Endothelial cell of umbilical vein (primary cell): Measurements from ENCODE around the gene BEST2. TPM values are rescaled to one million over a fixed set of nuclear protein-coding genes. Genes with fewer than 3 reads are reported as not detected.

ENCODE experiments used
- BruUV-seq: library from RNA; stranded (reverse); fragments of 400-500 nt; replicated peaks from 2 replicates; lab custom pipeline; 2021; lab: Mats Ljungman, UMichigan
- CTCF ChIA-PET: fragments of 300-600, 350-600 bp; sonication (Branson Sonifier 250); formaldehyde crosslinking; loops from one replicate; lab custom pipeline; 2021; ENCODE audit warnings: antibody characterized with exemption, inconsistent platforms; lab: Charles Lee
- POLR2A ChIA-PET: fragments of 300-600, 350-600 bp; sonication (Branson Sonifier 250); formaldehyde crosslinking; loops from one replicate; lab custom pipeline; 2021; ENCODE audit warnings: antibody characterized with exemption, inconsistent platforms; lab: Charles Lee
- DNase-seq: peaks from one replicate; pipeline ENCODE4 v3.0.0-alpha.2; 2011; ENCODE audit warnings: low read depth, low spot score
- FAIRE-seq: peaks from 2 replicates; lab custom pipeline; 2011; peaks lifted over from hg19 to GRCh38; lab: Jason Lieb, UNC
- H2AFZ ChIP-seq: 2 replicates; pipeline ENCODE4 v1.6.0; 2012; ENCODE audit warnings: low read depth, low read length, control low read depth, inconsistent platforms
- H3K27ac ChIP-seq: 2 replicates; pipeline ENCODE4 v1.5.1; 2011; ENCODE audit warnings: low read depth, mild to moderate bottlenecking, control low read depth, low read length, moderate library complexity; ENCODE audit not compliant: insufficient read depth
- H3K27me3 ChIP-seq, 2 experiments: 2 replicates each; pipeline versions ENCODE4 v1.6.0 to v1.6.1; 2011; ENCODE audit warnings: low read length in 2 of 2, mixed read lengths in 1 of 2; ENCODE audit not compliant: control insufficient read depth in 2 of 2, insufficient read depth in 2 of 2
- H3K36me3 ChIP-seq, 2 experiments: 2 replicates in 1 of 2; 3 replicates in 1 of 2; pipeline ENCODE4 v1.5.1; 2011; ENCODE audit warnings: low read length in 2 of 2, mild to moderate bottlenecking in 1 of 2, moderate library complexity in 1 of 2; ENCODE audit not compliant: control insufficient read depth in 2 of 2, insufficient read depth in 2 of 2; ENCODE audit errors: extremely low read depth in 1 of 2
- H3K4me1 ChIP-seq: 3 replicates; pipeline ENCODE4 v1.5.1; 2011; ENCODE audit warnings: mild to moderate bottlenecking, low read length; ENCODE audit not compliant: control insufficient read depth, insufficient read depth; ENCODE audit errors: extremely low read depth
- H3K4me2 ChIP-seq: 2 replicates; pipeline ENCODE4 v1.6.1; 2011; ENCODE audit warnings: low read length, control low read depth, mixed read lengths; ENCODE audit not compliant: insufficient read depth
- H3K4me3 ChIP-seq, 3 experiments: fragments of 200-600 bp in 1 of 3; sonication (generic), shearing (Covaris generic) in 1 of 3; replicated peaks in 1 of 3; 2 replicates each; pipeline ENCODE4 v1.5.1; 2011 to 2016; ENCODE audit warnings: control low read depth in 3 of 3, low read length in 3 of 3, mild to moderate bottlenecking in 2 of 3, inconsistent platforms in 1 of 3, low read depth in 1 of 3, moderate library complexity in 1 of 3; ENCODE audit not compliant: insufficient read depth in 1 of 3
- H3K79me2 ChIP-seq: 2 replicates; pipeline ENCODE4 v1.6.0; 2012; ENCODE audit warnings: low read length, inconsistent platforms; ENCODE audit not compliant: control insufficient read depth, insufficient read depth
- H3K9ac ChIP-seq: replicated peaks from 2 replicates; pipeline ENCODE3; 2011; ENCODE audit warnings: low read length, control low read depth; ENCODE audit not compliant: insufficient read depth; ENCODE audit errors: extremely low read depth
- H3K9me1 ChIP-seq: replicated peaks from 3 replicates; pipeline ENCODE4 v1.6.0; 2011; ENCODE audit warnings: mild to moderate bottlenecking, low read length; ENCODE audit not compliant: control insufficient read depth, insufficient read depth; ENCODE audit errors: extremely low read depth
- H3K9me3 ChIP-seq: replicated peaks from 2 replicates; pipeline ENCODE4 v1.5.1; 2012; ENCODE audit warnings: low read length, inconsistent platforms; ENCODE audit not compliant: control insufficient read depth, insufficient read depth
- H4K20me1 ChIP-seq: replicated peaks from 2 replicates; pipeline ENCODE3; 2011; ENCODE audit warnings: mild to moderate bottlenecking, low read length; ENCODE audit not compliant: control insufficient read depth, insufficient read depth; ENCODE audit errors: extremely low read depth
- CTCF ChIP-seq, 2 donors: IDR thresholded peaks; 1 replicate in 1 of 2; 2 replicates in 1 of 2; pipeline ENCODE4 v1.5.1; 2011; ENCODE audit warnings: low read length in 2 of 2, mild to moderate bottlenecking in 2 of 2, moderate library complexity in 2 of 2, control low read depth in 1 of 2, inconsistent platforms in 1 of 2, low read depth in 1 of 2; ENCODE audit not compliant: insufficient read depth in 1 of 2; ENCODE audit errors: extremely low read depth in 1 of 2
- FOS ChIP-seq: IDR thresholded peaks from 2 replicates; pipeline ENCODE4 v1.6.1; 2011; ENCODE audit warnings: mild to moderate bottlenecking, low read length, moderate library complexity, borderline replicate concordance; ENCODE audit not compliant: insufficient read depth
- GATA2 ChIP-seq: IDR thresholded peaks from 2 replicates; pipeline ENCODE4 v1.7.0; 2011; ENCODE audit warnings: low read depth, mild to moderate bottlenecking, moderate library complexity, mixed read lengths, low read length; ENCODE audit not compliant: insufficient read length, insufficient read depth
- JUN ChIP-seq: IDR thresholded peaks from 2 replicates; pipeline ENCODE4 v1.6.1; 2011; ENCODE audit warnings: borderline replicate concordance, low read depth; ENCODE audit not compliant: insufficient read length, insufficient read depth
- MYC ChIP-seq: IDR thresholded peaks from one replicate; pipeline ENCODE4 v1.6.1; 2011; ENCODE audit warnings: mild to moderate bottlenecking, low read depth, low read length
- POLR2A ChIP-seq: IDR thresholded peaks from 2 replicates; pipeline ENCODE4 v1.6.1; 2012; ENCODE audit warnings: low read depth, mild to moderate bottlenecking, control low read depth, low read length
- POLR2AphosphoS5 ChIP-seq: IDR thresholded peaks from 2 replicates; pipeline ENCODE4 v1.6.1; 2012; ENCODE audit warnings: low read depth, mild to moderate bottlenecking, control low read depth, low read length, moderate library complexity; ENCODE audit not compliant: insufficient read depth
- dilution Hi-C: fragments of 300-500 bp; cut with MboI; formaldehyde crosslinking; loops from one replicate; pipeline ENCODE4 v1.15.0; 2019; ENCODE audit warnings: low sequenced_read_pairs; ENCODE audit not compliant: extremely low pct_ligation_motif_present
- intact Hi-C: fragments of 100-400 bp; cut with micrococcal nuclease; formaldehyde crosslinking; loops from one replicate; pipeline ENCODE4 v1.10.0; 2022
- polyA plus RNA-seq, 4 experiments: library from polyadenylated mRNA; depleted of rRNA in 3 of 4; stranded (reverse) in 3 of 4; unstranded in 1 of 4; fragments of >200 nt; gene quantifications; 2 replicates each; pipeline versions ENCODE4 v1.2.1 to v1.2.3, GENCODE V29; 2011 to 2012; ENCODE audit warnings: missing spikeins in 1 of 4
- total RNA-seq: library from RNA; stranded (reverse); gene quantifications from 2 replicates; pipeline ENCODE4 v1.2.3, GENCODE V29; 2021

BEST2 gene
- total and polyA plus RNA-seq, 2 donors (not counting 3 experiments of a cell fraction or from before 2014, with no cell fraction given): not detected

- DNase-seq: no peak
- Histone ChIP-seq H3K9me1 (no peaks in the 10 kb centered on the region), H3K9me3 (no peaks in the 10 kb centered on the region), H3K79me2 (no peaks in the 10 kb centered on the region), H3K36me3 (peaks cover 0 to 20% of the 10 kb centered on the region in 2 experiments), H2AFZ (no peak overlapping the region), H3K27ac (no peak overlapping the region), H3K9ac (no peak overlapping the region), H3K4me2 (no peak overlapping the region), H3K4me1 (peaks cover 2% of the 10 kb centered on the region), H4K20me1 (no peaks in the 10 kb centered on the region), H3K27me3 (peaks cover 0 to 7% of the 10 kb centered on the region in 2 experiments), H3K4me3 (no peak overlapping the region)
- FAIRE-seq: no peak
- BruUV-seq: no TSS peak
- intact Hi-C loops: no loop called here
- ChIA-PET CTCF (interaction anchor here (2.2 to 2.4 kb wide), 2 partner anchors 9 to 11 kb away, joined by 16 to 17 read pairs; no protein-coding TSS in a partner anchor), POLR2A (no interaction called here)
- TF ChIP-seq FOS (no peak), POLR2A (no peak), MYC (no peak), CTCF (IDR thresholded peaks at IDR 0.05; ENCODE audit: extremely low read depth in 1 of 2, insufficient read depth in 1 of 2, low read depth in 1 of 2, low read length in 2 of 2) (no peak), JUN (no peak)
- dilution Hi-C loops: no loop called here
Observed at GRCh38 chr19:12748489-12748888, 3.1 kb upstream of the BEST2 start.

- Histone ChIP-seq H3K4me1 (peaks cover 2% of the 10 kb centered on the region), H3K79me2 (no peaks in the 10 kb centered on the region), H3K9ac (no peak overlapping the region), H3K9me3 (no peaks in the 10 kb centered on the region), H3K9me1 (no peaks in the 10 kb centered on the region), H3K4me3 (no peak overlapping the region), H3K36me3 (peaks cover 0 to 18% of the 10 kb centered on the region in 2 experiments), H4K20me1 (no peaks in the 10 kb centered on the region), H3K27me3 (peaks cover 0 to 7% of the 10 kb centered on the region in 2 experiments), H3K4me2 (no peak overlapping the region), H3K27ac (no peak overlapping the region), H2AFZ (no peak overlapping the region)
- dilution Hi-C loops (no loop called here), intact Hi-C loops (no loop called here)
- POLR2A ChIA-PET: no interaction called here
- no TSS peak for BruUV-seq
- FAIRE-seq (no peak), DNase-seq (no peak)
- CTCF ChIA-PET: interaction anchor here (1.1 to 2.7 kb wide), 2 partner anchors 10 to 16 kb away, joined by 3 to 14 read pairs; no protein-coding TSS in a partner anchor
- TF ChIP-seq POLR2AphosphoS5: no peak
- no peak for TF ChIP-seq CTCF (IDR thresholded peaks at IDR 0.05; ENCODE audit: extremely low read depth in 1 of 2, insufficient read depth in 1 of 2, low read depth in 1 of 2, low read length in 2 of 2)
- no peak for TF ChIP-seq GATA2
- TF ChIP-seq MYC: no peak
- TF ChIP-seq POLR2A: no peak
Observed at GRCh38 chr19:12749938-12750521, 1.6 kb upstream of the BEST2 start.
